GM18511 (cell line): ENCODE results near the gene PROX2.

Experiments used
- ATAC-seq: cut with Tn5 transposase; IDR thresholded peaks from one replicate; pipeline ENCODE4 v1.9.1; 2021; ENCODE audit warnings: mild to moderate bottlenecking, moderate library complexity; ENCODE audit not compliant: unreplicated experiment

The PROX2 gene

GRCh38 chr14:74909501-74909900, 33.6 kb upstream of the PROX2 start:
- no peak for ATAC-seq

DNA sequence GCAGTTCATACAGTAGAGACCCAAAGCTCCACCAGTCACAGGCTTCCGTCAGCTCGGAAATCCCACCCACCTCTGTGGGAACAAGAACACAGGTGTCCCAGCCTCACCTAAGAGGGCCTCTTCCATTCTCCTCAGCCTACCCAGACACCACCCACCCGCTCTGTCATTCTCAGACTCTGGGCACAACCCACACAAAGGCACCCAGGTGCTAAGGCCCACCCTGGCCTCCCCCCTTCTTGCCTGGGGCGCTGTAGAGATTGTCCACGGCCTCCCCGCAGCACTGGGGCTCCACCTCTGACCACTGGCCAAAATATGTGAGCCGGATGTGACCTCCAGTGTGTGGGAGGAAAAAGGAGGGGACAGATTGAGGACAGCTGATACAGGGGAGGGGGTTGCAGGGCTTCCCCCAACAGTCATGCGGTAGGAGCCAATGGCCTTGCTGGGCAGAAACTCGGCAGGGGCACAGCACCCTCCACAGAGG, 33.0 kb upstream of the PROX2 start:
- no peak for ATAC-seq

GRCh38 chr14:74907744-74908143, 31.8 kb upstream of the PROX2 start:
- ATAC-seq: no peak

- no peak for ATAC-seq
Measured at GRCh38 chr14:74906925-74907521, 31.1 kb upstream of the PROX2 start.

DNA sequence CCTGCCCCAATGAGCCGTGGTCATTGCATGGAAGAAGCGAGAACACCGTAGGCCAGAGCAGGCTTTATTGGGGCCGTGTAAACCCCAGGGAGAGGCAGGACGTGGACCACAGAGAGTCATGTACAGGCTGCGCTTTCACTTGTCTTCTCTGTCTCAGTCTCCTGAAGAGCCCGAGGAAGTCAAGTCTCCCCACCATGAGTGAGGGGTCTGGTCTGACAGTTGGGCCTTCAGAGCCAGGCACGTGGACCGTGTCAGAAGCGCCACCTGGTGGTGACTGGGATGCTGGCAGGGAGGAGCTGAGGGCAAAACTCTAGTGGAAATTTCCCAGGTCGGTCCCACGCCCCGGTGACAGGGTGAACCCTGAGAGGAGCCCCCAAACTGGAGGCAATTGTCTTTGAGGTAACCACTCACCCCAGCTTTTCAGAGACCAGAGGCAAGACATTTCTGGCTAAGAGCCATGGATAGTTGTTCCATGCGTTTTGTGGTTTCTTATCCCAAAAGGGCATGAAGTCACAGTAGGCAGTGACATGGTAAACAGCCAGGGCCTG, 29.7 kb upstream of the PROX2 start:
- no peak for ATAC-seq

DNA sequence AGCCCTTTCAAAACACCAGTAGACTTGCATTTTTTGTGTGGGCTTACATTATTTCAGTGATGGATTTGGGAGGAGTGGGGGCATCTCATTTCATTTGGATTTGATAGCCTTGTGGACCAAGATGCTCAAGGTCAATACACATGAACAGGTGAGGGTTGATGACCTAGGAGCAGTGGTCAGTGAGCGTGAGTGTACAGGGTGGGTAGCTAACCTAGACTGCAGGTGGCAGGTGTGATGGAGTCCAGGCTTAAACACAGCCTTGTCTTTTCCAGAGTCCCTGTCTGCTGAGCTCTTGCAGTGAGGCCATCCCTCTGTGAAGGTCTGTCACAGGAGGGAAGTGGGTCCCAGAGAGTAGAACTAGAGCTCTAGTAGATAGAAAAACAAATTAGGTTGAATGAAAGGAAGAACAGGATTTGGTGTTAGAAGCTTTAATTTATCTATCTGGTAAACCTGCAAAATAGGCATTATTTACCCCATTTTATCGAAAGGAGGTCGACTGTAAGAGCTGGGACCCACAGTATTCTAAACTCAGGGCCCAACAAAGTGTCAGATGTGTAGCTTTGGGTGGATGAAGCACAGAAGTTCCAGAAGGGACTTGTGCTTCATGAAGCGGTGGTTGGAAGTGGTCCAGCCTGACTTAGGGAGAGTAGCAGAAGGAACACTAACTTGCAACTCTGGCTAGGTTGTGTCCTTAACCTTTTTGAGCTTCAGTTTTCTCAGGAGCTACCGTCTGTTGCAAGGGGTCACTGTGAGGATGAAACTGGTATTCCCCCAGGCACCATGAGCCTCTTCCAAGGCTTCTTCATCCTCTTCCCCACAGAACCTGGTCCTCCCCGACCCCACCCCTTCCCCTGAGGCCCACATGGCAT, 28.9 kb upstream of the PROX2 start:
- no peak for ATAC-seq

- ATAC-seq: no peak
Measured at GRCh38 chr14:74902941-74903705, 27.2 kb upstream of the PROX2 start.

DNA sequence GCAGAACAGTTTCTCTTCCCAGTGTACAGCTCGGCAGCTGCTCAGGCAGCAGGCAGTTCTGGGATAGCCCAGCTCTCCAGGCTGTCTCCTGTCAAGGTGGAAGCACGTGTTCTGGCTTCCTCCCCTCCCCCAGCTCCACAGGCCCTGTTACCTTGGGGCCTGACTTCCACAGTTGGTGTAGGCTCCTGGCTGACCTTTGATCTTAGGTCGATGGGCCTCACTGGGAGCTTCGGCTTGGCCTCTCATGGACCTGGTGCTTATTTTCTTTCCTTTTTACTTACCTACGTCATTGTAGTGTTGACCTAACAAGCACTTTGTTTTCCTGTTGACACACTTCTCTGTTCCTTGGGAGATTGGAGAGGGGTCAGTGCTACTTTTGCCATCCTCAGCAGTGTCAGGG, 22.7 kb upstream of the PROX2 start:
- no peak for ATAC-seq

DNA sequence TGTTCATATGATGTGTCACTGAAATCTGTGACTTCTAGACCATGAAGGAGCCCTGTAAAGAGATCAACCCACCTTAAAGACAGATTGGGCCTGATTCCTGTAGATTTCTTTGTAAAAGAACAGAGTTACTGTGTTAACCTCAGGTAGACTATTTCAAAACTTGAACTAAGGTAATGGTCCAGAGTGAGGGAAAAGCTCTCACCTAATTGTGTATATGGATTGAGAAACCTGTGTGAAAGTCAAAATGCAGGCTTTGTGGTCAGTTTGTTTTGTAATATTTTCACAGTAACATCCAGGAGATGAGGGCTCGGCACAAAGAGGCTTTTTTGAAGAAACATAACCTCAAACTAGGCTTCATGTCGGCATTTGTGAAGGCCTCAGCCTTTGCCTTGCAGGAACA, 22.1 kb upstream of the PROX2 start:
- no peak for ATAC-seq

DNA sequence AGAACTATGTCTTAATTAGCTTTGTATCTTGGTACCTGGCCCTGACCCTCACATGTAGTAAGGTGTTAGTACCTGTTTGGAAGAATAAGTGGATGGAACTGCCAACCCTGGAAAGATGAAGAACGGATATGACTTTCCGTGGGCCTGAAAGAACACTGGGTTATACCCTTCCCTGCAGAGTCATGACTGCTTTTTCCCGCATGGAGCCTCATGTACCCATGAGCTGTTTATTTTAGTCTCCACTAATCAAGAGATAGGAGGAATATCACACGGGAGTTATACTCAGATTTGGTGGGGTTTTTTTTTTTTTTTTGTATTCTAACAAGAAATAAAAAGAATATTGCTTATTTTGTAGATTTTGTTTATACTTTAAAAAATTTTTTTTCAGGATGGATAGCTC, 21.7 kb upstream of the PROX2 start:
- ATAC-seq: no peak

DNA sequence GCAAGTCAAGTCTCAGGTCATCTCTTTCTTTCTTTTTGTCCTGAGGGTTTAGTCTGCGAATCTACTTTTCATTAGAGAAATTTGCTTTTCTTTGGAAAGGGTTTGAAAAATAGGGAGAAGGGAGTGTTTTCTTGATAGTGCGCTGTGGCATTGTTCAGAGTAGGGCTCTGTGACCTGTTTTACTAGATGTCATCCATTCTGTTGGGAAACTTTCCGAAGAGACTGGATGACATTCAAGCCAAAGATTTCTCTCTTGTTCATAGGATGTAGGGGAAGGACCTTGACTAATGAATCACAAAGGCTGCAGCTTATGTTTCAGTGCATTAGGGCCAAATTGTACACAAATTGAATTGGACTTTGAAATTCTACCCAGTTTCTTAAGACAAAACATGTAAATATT, 20.5 kb upstream of the PROX2 start:
- no peak for ATAC-seq

- peak; percentile 65 for ATAC-seq
Measured at GRCh38 chr14:74893614-74894091, 17.7 kb upstream of the PROX2 start.

- ATAC-seq: no peak
Measured at GRCh38 chr14:74892745-74893144, 16.8 kb upstream of the PROX2 start.

DNA sequence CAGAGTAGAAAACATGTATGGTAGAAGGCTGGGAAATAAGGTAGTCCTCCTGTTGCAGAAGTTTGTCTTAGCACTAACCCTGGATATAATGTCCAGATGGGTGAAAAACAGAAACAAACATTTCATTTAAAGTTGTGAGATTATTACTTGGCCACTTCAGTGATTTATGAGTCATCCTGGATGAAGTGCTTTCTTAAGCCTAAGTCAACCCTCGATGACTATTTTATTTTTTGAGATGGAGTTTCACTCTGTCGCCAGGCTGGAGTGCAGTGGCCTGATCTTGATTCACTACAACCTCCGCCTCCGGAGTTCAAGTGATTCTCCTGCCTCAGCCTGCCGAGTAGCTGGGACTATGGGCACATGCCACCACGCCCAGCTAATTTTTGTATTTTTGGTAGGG, 15.9 kb upstream of the PROX2 start:
- no peak for ATAC-seq

DNA sequence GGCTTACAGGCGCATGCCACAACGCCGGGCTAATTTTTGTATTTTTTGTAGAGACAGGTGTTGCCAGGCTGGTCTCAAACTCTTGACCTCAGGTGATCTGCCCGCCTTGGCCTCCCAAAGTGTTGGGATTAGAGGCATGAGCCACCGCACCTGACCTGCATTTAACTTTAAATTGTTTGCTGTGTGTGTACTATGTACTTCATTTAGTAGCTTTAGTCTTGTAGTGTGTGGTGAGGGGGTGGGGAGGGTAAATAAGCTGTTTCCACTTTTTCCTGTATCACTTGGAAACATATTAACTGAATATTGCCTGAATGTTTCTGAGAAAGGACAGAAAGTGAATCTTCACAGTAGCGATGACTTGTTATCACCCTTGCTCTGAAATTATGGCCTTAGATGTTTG, 14.3 kb upstream of the PROX2 start:
- ATAC-seq: no peak

- ATAC-seq: no peak
Measured at GRCh38 chr14:74888164-74889158, 12.5 kb upstream of the PROX2 start.

DNA sequence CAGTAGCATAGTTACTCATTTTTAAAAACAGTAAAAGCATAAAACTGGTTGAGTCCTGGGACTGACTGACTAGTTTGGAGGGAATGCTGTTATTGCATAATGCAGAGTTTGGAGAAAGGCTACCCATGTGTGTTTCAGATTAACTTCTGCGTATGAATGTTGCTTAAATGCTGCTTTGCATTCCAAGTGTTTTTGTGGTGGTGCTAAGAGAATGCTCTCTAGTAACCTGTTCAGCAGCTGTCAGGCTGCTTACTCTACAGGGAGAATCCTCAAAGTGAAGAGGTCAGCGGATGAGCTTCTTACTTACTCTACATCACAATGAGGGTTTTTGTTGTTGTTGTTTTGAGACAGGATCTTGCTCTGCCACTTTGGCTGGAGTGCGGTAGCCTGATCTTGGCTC, 10.1 kb upstream of the PROX2 start:
- ATAC-seq: no peak

- peak; percentile 39 for ATAC-seq
Measured at GRCh38 chr14:74882103-74882920, 6.4 kb upstream of the PROX2 start.

- peak; percentile 97 for ATAC-seq
Measured at GRCh38 chr14:74881431-74882102, 5.6 kb upstream of the PROX2 start, which contains the start of gene DLST. Gene DLST (plus strand): TSS chr14:74881916. CDS start chr14:74881954, 38 bp downstream.
